Stimulated activated CD8-positive, alpha-beta memory T cell treated with anti-CD3 and anti-CD28 coated beads, Interleukin-7, amount 100 ng/mL, for 4 hours (primary cell): Measurements from ENCODE around the gene BORCS8.
"Not testable (repeated sequence)": the region's sequence is repeated elsewhere in the genome, so short reads cannot be mapped to it uniquely, and the experiment has no call there.

Experiments used
- DNase-seq, 2 donors: peaks; one replicate each; pipeline ENCODE4 v3.0.0-alpha.2; 2020; ENCODE audit warnings: low read depth in 2 of 2

Gene BORCS8

DNA sequence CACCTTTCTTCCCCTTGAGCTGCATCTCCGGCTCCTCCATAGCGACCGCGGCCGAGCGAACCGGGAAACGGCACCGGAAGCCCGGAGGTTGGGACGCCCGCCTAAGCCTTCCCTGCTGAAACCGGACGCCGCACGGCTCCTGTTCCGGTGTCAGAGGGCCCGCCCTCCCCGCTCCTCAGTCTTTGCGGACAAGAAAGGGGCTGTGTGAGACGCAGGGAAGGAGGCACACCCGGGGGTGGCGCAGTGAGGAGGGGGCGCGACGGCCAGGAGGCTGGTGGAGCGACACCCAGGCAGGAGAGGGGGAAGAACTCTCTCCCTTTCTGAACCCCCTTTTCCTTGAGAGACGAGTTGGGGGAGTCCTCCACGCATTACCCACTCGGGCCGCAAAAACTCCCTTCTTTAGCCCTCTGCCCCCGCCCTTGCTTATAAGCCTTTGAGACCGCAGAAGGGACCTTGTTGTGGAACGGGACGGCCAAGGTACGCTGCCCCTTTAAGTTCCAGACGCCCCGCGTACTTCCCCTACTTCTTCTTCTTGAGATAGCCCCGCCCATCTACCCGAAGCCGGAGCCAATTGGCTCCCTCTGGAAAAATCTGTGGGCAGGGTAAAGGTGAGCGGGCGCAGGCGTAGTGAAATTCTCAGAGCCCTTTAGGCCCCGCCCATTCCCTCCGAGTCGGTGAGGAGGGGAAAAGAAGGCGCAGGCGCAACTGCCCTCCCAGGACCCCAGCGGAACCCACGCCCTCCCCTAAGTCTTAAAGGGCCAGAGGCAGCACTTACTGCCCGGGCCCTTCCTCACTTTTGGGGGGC lies at the start of gene BORCS8, which contains the start of gene RFXANK:
Gene BORCS8, minus strand, starts transcription at position 75 of the 805 bp plus-strand sequence. Its CDS starts 35 bp downstream, at position 40.
Gene RFXANK, plus strand, starts transcription at position 181 of the 805 bp plus-strand sequence. CDS start 1,689 bp downstream, outside the sequence.
- peak; percentile 98 to 99 for DNase-seq

- DNase-seq: no peak
Observed at GRCh38 chr19:19240476-19240875, 48.5 kb upstream of the BORCS8 start.

DNA sequence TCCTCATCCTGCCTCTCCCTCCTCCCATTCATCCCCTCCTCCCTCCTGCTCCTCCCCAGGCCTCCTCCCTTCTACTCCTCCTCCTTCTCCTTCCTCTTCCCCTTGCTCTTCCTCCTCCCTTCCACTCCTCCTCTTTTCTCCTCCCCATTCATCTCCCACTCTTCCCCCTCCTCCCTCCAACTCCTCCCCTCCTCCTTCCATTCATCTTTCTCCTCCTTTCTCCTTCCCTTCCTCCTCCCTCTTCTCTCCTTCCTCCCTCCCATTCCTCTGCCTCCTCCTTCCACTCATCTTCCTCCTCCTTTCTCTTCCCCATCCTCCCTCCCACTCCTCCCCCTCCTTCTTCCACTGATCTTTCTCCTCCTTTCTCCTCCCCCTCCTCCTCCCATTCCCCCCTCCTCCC lies 47.7 kb upstream of the BORCS8 start:
- no peak for DNase-seq

DNA sequence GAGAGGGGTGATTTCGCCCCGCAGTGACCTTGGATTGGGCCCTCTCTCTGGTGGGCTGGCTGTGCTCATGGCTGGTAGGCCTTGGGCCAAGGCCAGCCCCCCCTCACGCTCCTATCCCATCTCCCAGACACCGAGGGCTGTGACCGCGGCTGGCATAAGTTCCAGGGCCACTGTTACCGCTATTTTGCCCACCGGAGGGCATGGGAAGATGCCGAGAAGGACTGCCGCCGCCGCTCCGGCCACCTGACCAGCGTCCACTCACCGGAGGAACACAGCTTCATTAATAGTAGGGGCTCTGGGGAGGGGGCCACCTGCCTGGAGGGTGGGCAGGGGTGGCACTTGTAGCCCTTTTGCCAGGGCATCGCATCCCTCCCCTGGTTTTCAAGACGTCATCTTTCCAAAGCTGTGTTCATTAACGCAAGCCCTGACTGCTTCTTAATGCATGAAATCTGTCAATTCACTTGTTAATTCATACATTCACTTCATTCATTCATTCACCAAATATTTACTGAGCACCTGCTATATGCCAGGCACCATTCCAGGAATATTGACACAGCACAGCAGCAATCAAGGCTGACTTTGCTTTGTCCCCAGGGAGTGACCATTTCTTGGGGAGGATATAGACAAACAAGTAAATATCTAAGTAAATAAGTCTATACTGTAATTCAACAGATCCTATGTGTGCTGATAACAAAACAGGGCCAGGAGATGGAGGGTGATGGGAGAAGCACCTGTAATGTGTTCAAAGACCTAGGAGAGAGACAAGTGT lies 46.4 kb upstream of the BORCS8 start:
- no peak for DNase-seq

GRCh38 chr19:19236173-19236572 lies 44.2 kb upstream of the BORCS8 start:
- DNase-seq: no peak

- DNase-seq: no peak
Observed at GRCh38 chr19:19234220-19234816, 42.4 kb upstream of the BORCS8 start.

DNA sequence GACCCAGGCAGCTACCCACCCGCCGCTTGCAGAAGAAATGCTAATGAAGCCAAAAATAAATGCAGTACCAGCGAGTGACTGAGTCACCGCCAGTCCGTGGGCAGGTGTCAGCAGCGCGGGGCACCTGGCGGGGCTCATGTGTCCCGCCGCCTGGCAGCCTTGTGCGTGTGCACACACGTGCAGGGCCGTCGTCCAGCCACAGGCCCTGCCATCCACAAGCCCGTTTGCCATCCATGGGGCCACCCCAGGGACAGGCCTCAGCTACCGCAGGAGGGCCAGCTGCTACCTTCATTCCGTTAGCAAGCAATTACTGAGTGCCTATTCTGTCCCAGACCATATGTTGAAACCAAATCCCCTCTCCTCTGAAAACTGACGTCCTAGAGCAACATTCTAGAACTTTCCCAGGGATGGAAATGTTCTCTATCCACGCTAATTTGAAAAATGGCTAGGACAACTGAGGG lies 40.3 kb upstream of the BORCS8 start:
- no peak for DNase-seq

GRCh38 chr19:19230999-19231398 lies 39.0 kb upstream of the BORCS8 start:
- no peak for DNase-seq

- DNase-seq: no peak
Observed at GRCh38 chr19:19229701-19230100, 37.7 kb upstream of the BORCS8 start.

DNA sequence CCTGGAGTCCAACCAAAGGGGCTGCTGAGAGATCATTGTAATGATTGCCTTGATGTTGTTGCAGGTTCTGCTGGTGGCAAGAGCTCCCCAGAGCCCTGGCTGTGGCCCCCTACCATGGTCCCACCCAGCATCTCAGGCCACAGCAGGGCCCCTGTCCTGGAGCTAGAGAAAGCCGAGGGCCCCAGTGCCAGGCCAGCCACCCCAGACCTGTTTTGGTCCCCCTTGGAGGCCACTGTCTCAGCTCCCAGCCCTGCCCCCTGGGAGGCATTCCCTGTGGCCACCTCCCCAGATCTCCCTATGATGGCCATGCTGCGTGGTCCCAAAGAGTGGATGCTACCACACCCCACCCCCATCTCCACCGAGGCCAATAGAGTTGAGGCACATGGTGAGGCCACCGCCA lies 35.3 kb upstream of the BORCS8 start:
- DNase-seq: no peak

- DNase-seq: no peak
Observed at GRCh38 chr19:19226663-19227062, 34.7 kb upstream of the BORCS8 start.

DNA sequence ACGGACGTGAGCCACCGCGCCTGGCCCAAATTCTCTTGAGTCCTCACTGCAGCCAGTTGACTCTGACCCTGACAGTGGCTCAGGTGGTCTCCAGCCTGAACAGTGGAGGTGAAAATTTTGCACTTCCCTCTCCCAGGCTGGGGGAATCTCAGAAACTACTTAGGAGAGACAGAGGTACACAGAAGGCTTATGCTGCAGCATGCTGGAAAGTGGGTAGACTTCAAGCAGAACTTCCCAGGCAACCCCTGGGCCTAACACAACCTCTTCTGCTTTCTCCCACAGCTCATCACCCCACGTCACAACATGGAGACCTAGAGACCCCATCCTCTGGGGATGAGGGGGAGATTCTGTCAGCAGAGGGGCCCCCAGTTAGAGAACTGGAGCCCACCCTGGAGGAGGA lies 34.3 kb upstream of the BORCS8 start:
- no peak for DNase-seq

DNA sequence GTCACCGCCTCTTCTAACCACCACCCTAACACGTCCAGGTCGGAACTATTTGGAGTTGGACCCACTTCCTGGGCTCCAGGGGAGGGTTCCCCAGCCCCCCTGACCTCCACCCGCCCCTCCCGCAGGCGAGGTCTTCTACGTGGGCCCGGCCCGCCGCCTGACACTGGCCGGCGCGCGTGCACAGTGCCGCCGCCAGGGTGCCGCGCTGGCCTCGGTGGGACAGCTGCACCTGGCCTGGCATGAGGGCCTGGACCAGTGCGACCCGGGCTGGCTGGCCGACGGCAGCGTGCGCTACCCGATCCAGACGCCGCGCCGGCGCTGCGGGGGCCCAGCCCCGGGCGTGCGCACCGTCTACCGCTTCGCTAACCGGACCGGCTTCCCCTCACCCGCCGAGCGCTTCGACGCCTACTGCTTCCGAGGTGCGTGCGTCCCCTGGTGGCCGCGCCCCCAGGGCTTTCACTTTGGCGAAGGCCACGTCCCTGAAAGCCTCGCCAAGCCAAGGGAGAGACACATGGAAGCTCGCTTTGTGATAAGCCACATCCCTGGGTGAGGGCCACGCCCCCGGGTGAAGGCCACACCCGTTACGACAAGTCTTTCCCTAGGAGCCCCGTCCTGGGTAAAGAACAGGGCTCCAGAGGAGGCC lies 33.0 kb upstream of the BORCS8 start:
- peak; percentile 29 to 69 for DNase-seq

DNA sequence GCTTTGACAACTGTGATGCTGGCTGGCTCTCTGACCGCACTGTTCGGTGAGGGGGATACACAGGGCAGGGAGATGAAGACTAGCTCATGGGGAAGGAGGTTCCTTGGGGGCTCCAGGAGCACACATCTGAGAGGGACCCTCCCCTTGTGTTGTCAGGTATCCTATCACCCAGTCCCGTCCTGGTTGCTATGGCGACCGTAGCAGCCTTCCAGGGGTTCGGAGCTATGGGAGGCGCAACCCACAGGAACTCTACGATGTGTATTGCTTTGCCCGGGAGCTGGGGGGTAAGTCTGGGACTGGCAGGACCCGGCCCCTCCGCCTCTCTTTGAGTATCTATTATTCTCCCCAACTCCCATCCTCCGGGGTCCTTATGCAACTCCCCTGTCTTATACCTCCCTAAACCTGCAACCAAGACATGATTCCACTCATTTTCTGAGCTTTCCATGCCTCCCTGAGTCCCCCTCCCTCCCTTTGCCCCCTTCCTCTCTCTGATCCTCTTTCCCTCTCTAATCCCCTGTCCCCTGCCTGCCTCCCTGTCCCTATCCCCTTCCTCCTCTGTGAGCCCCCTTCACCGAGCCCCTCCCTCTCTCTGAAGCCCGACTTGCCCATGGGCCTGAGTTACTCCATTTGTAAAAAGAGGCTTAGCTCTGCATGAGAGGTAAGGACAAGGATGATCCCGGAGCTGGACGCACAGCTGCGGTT lies 32.3 kb upstream of the BORCS8 start:
- DNase-seq: no peak

DNA sequence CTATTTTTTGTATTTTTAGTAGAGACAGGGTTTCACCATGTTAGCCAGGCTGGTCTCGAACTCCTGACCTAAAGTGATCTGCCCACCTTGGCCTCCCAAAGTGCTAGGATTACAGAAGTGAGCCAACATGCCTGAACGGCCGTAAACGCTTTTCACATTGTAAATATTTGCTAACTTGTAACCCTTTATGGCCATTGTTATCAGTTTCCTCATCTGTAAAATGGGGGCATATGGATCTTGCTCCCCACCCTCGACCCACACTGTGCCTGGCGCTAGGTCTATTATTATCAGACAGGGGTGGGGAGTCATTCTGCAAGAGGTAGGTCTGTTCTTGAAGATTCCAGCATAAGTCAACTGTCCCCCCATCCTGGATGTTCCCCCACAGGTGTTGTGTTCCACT lies 31.7 kb upstream of the BORCS8 start:
- DNase-seq: no peak

GRCh38 chr19:19223060-19223459 lies 31.1 kb upstream of the BORCS8 start:
- DNase-seq: no peak

DNA sequence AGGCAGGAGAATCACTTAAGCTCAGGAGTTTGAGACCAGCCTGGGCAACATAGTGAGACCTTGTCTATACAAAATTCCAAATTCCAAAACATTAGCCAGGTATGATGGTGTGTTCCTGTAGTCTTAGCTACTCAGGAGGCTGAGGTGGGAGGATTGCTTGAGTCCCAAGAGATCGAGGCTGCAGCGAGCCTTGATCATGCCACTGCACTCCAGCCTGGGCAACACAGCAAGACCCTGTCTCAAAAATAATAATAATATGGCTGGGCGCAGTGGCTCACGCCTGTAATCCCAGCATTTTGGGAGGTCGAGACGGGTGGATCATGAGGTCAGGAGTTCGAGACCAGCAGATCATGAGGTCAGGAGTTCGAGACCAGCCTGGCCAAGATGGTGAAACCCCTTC lies 29.0 kb upstream of the BORCS8 start:
- not testable (repeated sequence) for DNase-seq

DNA sequence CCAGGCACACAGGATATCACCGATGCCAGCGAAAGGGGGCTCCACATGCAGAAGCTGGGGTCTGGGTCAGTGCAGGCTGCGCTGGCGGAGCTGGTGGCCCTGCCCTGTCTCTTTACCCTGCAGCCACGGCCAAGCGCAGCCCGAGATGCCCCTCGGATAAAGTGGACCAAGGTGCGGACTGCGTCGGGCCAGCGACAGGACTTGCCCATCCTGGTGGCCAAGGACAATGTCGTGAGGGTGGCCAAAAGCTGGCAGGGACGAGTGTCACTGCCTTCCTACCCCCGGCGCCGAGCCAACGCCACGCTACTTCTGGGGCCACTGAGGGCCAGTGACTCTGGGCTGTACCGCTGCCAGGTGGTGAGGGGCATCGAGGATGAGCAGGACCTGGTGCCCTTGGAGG lies 27.0 kb upstream of the BORCS8 start:
- no peak for DNase-seq

DNA sequence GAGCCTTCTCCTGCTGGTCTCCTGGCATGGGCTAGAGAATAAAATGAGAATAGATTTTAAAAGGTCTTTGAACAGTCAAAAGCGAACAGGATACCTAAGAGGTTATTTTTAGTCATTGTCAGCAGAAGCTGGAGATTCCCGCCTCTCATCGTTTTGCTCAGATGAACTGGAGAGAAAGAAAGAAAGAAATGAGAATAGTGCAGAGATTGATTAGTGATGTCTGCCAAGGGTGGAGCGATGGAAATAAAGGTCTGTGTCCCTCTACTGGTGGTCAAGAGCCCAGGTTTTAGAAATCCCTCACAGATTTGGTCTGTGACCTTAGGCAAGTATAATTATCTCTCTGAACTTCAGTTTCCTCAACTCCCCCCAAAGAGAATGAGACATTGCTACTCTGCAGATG lies 25.1 kb upstream of the BORCS8 start:
- no peak for DNase-seq

GRCh38 chr19:19215792-19216191 lies 23.8 kb upstream of the BORCS8 start:
- no peak for DNase-seq

GRCh38 chr19:19214892-19215291 lies 22.9 kb upstream of the BORCS8 start:
- no peak for DNase-seq
